H7 (cell line): Measurements from ENCODE around the gene AKAP13. TPM values are rescaled to one million over a fixed set of nuclear protein-coding genes. Genes with fewer than 3 reads are reported as not detected.

Experiments used
- DNase-seq: peaks from one replicate; pipeline ENCODE4 v3.0.0; 2012
- H3K27me3 ChIP-seq: 2 replicates; pipeline ENCODE4 v1.6.0; 2011; ENCODE audit warnings: mild to moderate bottlenecking, low read length; ENCODE audit not compliant: control insufficient read depth, insufficient read depth
- H3K36me3 ChIP-seq: replicated peaks from 2 replicates; pipeline ENCODE4 v1.5.1; 2011; ENCODE audit warnings: low read length; ENCODE audit not compliant: control insufficient read depth, insufficient read depth
- H3K4me3 ChIP-seq: 2 replicates; pipeline ENCODE4 v1.5.1; 2011; ENCODE audit warnings: low read depth, mild to moderate bottlenecking, control low read depth, low read length, moderate library complexity; ENCODE audit not compliant: insufficient read depth
- total RNA-seq: library from RNA; depleted of rRNA; stranded (reverse); fragments of >200 nt; shearing (Covaris generic); gene quantifications from 2 replicates; pipeline ENCODE4 v1.2.3, GENCODE V29; 2014

Gene AKAP13
- total RNA-seq, 1 experiment from 2014 or later, result 26.2 TPM

GRCh38 chr15:85759376-85759775 is 379.0 kb downstream of the AKAP13 start:
- Histone ChIP-seq H3K4me3 (no peak overlapping the region), H3K36me3 (peaks cover 6% of the 10 kb centered on the region), H3K27me3 (no peaks in the 10 kb centered on the region)
- peak; percentile 35 for DNase-seq

GRCh38 chr15:85760049-85760448 is 379.6 kb downstream of the AKAP13 start:
- no peaks in the 10 kb centered on the region for H3K27me3 ChIP-seq
- DNase-seq, result peak; percentile 41
- no peak overlapping the region for H3K4me3 ChIP-seq
- H3K36me3 ChIP-seq, result peaks cover 6% of the 10 kb centered on the region

GRCh38 chr15:85760531-85761371 is 380.3 kb downstream of the AKAP13 start:
- DNase-seq, result peak; percentile 59
- no peaks in the 10 kb centered on the region for H3K27me3 ChIP-seq
- H3K4me3 ChIP-seq, result no peak overlapping the region
- H3K36me3 ChIP-seq, result peaks cover 4% of the 10 kb centered on the region

- no peaks in the 10 kb centered on the region for H3K27me3 ChIP-seq
- H3K36me3 ChIP-seq, result peaks cover 4% of the 10 kb centered on the region
Measured at GRCh38 chr15:85761635-85762034, 381.2 kb downstream of the AKAP13 start.

GRCh38 chr15:85762039-85762755 is 381.8 kb downstream of the AKAP13 start:
- H3K36me3 ChIP-seq, result peaks cover 2% of the 10 kb centered on the region
- H3K4me3 ChIP-seq, result no peak overlapping the region
- DNase-seq, result peak; percentile 36
- no peaks in the 10 kb centered on the region for H3K27me3 ChIP-seq

More at GRCh38 chr15:85761635-85762034, 381.2 kb downstream of the AKAP13 start:
- DNase-seq, result no peak
- H3K4me3 ChIP-seq, result no peak overlapping the region

GRCh38 chr15:85762756-85763127 is 382.3 kb downstream of the AKAP13 start:
- H3K4me3 ChIP-seq, result no peak overlapping the region

GRCh38 chr15:85763157-85763556 is 382.8 kb downstream of the AKAP13 start:
- H3K27me3 ChIP-seq, result no peaks in the 10 kb centered on the region
- H3K36me3 ChIP-seq, result peaks cover 2% of the 10 kb centered on the region; the same call in 1 of the 2 replicates
- no peak overlapping the region for H3K4me3 ChIP-seq
- no peak for DNase-seq

More at GRCh38 chr15:85762756-85763127, 382.3 kb downstream of the AKAP13 start:
- Histone ChIP-seq H3K27me3 (no peaks in the 10 kb centered on the region), H3K36me3 (peaks cover 2% of the 10 kb centered on the region)
- peak; percentile 33 for DNase-seq

- H3K27me3 ChIP-seq, result no peaks in the 10 kb centered on the region
- H3K36me3 ChIP-seq, result peaks cover 2% of the 10 kb centered on the region; the same call in 1 of the 2 replicates
- no peak overlapping the region for H3K4me3 ChIP-seq
- peak; percentile 64 for DNase-seq
Measured at GRCh38 chr15:85763673-85764633, 383.6 kb downstream of the AKAP13 start.

- DNase-seq, result peak; percentile 51
- Histone ChIP-seq H3K36me3 (peaks cover 2% of the 10 kb centered on the region; the same call in 1 of the 2 replicates), H3K4me3 (no peak overlapping the region), H3K27me3 (no peaks in the 10 kb centered on the region)
Measured at GRCh38 chr15:85764649-85765277, 384.4 kb downstream of the AKAP13 start.

- DNase-seq, result peak; percentile 82
- no peak overlapping the region for H3K4me3 ChIP-seq
- no peaks in the 10 kb centered on the region for H3K36me3 ChIP-seq
- H3K27me3 ChIP-seq, result no peaks in the 10 kb centered on the region
Measured at GRCh38 chr15:85766001-85766831, 385.8 kb downstream of the AKAP13 start.

GRCh38 chr15:85767785-85768529 is 387.6 kb downstream of the AKAP13 start:
- DNase-seq, result peak; percentile 68

GRCh38 chr15:85768595-85769168 is 388.3 kb downstream of the AKAP13 start:
- Histone ChIP-seq H3K27me3 (no peaks in the 10 kb centered on the region), H3K36me3 (no peaks in the 10 kb centered on the region), H3K4me3 (no peak overlapping the region)
- DNase-seq, result no peak

More at GRCh38 chr15:85767785-85768529, 387.6 kb downstream of the AKAP13 start:
- Histone ChIP-seq H3K27me3 (no peaks in the 10 kb centered on the region), H3K4me3 (no peak overlapping the region), H3K36me3 (no peaks in the 10 kb centered on the region)
